A549 treated with Hydrocortisone at 1 μM for 4 hours (cell line): ENCODE data around the gene FKTN. TPM values are rescaled to one million over a fixed set of nuclear protein-coding genes. Genes with fewer than 3 reads are reported as not detected.

Source experiments
- total RNA-seq: library from RNA; stranded (reverse); fragments of 200-300 nt; extraction: Qiagen RNA extraction; gene quantifications from 5 replicates; pipeline ENCODE4 v1.2.3, GENCODE V29; 2022

Gene FKTN
- total RNA-seq: 5.2 to 9.1 TPM (median 7.3 TPM) in 5 replicates

GRCh38 chr9:105557804-105558610 lies at the start of gene FKTN:
Gene FKTN, plus strand, starts transcription at chr9:105558131. Its CDS starts 16,902 bp downstream, at chr9:105575033.

DNA sequence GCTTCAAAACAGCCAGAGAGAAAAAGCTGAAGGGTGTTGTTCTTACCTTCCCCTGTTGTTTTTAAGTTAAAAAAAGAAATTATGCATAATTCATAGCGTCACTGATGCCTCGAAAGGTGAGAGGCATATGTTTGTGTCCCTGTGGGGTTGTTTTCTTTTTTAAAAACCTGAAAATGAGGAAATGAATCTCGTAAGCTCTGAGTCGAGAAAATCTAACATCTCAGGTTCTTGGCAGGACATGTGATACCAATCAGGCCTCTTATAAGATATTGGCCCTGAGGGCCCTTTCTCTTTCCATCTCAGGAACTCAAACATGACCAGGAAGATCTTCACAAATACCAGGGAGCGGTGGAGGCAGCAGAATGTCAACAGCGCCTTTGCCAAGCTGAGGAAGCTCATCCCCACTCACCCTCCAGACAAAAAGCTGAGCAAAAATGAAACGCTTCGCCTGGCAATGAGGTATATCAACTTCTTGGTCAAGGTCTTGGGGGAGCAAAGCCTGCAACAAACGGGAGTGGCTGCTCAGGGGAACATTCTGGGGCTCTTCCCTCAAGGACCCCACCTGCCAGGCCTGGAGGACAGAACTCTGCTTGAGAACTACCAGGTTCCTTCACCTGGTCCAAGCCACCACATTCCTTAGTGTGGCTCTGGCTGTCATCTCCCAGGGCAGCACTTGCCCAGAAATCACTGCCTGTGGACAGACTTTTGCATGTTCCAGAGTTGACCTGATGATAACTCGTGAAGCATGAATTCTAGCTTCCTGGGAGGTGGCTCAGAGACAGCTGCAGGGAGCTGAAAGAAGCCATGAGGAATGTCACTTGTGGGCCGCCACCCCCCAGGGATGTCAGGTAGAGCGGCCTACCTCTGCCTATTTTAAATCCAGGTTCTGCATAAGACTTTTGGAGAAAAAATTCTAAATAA lies 104.5 kb downstream of the FKTN start, which contains the start of gene TAL2:
TSS of gene TAL2 (plus strand) at position 274 of the 921 bp plus-strand sequence. CDS start at position 314, 40 bp downstream.

Other genes starting within 250 kb of the FKTN start
- 2.9 to 4.6 TPM (median 4.0 TPM) in 5 replicates for gene FSD1L, start 110.1 kb upstream of the FKTN start, total RNA-seq
- gene TAL2, start 104.3 kb downstream of the FKTN start, total RNA-seq: 0.17 to 0.53 TPM (median 0.21 TPM) in 5 replicates
- gene TMEM38B, start 136.4 kb downstream of the FKTN start, total RNA-seq: 14.5 to 17.3 TPM (median 16.2 TPM) in 5 replicates